22Rv1 (cell line): ENCODE measurements around the gene MAN2A1.
"Not testable (repeated sequence)": the region's sequence is repeated elsewhere in the genome, so short reads cannot be mapped to it uniquely, and the experiment has no call there.

Experiments used
- H3K27ac ChIP-seq: fragments of 450-650 bp; 2 replicates; pipeline ENCODE4 v1.5.1; 2017
- CTCF ChIP-seq: fragments of 450-650 bp; IDR thresholded peaks from 2 replicates; pipeline ENCODE4 v1.5.1; 2017; ENCODE audit warnings: mild to moderate bottlenecking
- ZFX ChIP-seq: fragments of 450-650 bp; IDR thresholded peaks from 2 replicates; pipeline ENCODE4 v1.6.1; 2017; ENCODE audit warnings: antibody characterized with exemption, borderline replicate concordance

The MAN2A1 gene

GRCh38 chr5:109888989-109889388, 199.3 kb downstream of the MAN2A1 start:
- H3K27ac ChIP-seq: no peak overlapping the region
- TF ChIP-seq ZFX: no peak

- H3K27ac ChIP-seq: not testable (repeated sequence)
These were observed 203.5 kb downstream of the MAN2A1 start for GRCh38 chr5:109893271-109893670.

DNA sequence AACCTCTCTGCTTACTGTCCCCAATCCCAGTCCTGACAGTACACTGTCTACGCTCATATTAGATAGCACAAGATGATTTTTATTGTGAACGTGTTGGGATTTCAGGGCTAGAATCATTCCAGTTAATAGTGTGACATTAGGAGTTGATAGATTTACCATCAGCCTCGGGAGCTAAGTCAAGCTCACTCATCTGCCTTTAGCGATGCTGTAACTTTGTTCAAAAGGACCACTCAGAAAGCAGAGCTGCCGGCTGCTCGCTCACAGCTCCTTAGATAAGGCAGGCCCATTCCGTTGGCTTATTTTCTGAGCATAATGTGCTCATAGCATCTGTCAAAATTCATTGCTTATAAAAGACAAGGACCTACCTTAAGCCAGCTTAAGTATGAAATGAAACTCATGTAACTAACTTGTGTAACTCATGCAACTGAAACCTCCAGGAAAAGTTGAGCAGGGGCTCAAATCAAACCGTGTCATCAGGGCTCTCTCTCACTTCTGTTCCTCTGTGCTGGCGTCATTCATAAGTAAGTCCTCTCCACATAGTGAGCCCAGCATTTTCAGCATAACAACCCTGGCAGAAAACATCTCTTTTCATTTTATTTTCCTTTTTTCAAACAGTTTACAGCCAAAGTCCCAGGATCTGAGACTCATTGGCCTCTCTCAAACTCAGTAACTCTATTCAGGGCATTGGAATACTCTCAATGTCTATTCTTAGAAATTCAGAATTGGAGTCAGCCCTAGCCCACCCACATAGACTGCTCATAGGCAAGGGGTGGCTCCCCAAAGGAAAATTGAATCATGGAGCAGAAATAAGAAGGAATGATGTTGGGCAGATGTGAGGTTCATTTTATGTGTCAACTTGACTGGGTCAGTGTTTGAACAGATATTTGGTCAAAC, 208.8 kb downstream of the MAN2A1 start:
- H3K27ac ChIP-seq: no peak overlapping the region
- TF ChIP-seq CTCF: no peak
- TF ChIP-seq ZFX: no peak

DNA sequence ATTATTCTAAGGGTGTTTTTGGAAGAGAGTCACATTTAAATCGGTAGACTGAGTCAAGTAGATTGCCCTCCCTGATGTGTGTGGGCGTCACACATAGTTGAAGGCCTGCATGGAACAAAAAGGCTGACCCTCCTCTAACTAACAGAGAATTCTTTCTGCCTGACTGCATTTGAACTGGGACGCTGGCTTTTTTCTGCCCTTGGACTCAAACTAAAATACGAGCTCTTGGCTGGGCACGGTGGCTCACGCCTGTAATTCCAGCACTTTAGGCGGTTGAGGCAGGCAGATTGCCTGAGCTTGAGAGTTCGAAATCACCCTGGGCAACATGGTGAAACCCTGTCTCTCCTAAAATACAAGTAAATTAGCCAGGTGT, 209.4 kb downstream of the MAN2A1 start:
- TF ChIP-seq ZFX: no peak
- no peak for TF ChIP-seq CTCF

GRCh38 chr5:109900461-109900860, 210.7 kb downstream of the MAN2A1 start:
- TF ChIP-seq CTCF (no peak), ZFX (no peak)
- H3K27ac ChIP-seq: peak overlapping the region; percentile 78

More for the DNA sequence above, 209.4 kb downstream of the MAN2A1 start:
- H3K27ac ChIP-seq: no peak overlapping the region

GRCh38 chr5:109900911-109901627, 211.3 kb downstream of the MAN2A1 start:
- H3K27ac ChIP-seq: peak overlapping the region; percentile 78
- TF ChIP-seq ZFX (no peak), CTCF (no peak)

DNA sequence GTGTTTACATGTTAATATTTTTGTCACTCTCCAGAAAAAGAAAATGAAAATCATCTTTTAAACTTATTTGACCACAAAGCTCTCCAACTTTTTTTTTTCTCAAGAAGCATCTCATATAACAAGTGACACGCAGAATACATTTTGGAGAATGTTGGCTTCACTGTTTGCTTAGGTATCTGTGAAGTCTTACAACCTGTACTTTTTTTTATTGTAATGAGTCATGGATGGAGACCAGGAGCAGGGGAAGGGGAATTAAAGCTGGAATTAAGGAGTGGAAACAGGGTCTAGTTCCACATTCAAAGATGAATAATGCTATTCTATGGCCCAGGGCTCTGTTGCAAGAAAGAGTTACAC, 211.9 kb downstream of the MAN2A1 start:
- H3K27ac ChIP-seq: peak overlapping the region; percentile 78
- TF ChIP-seq CTCF (no peak), ZFX (no peak)

DNA sequence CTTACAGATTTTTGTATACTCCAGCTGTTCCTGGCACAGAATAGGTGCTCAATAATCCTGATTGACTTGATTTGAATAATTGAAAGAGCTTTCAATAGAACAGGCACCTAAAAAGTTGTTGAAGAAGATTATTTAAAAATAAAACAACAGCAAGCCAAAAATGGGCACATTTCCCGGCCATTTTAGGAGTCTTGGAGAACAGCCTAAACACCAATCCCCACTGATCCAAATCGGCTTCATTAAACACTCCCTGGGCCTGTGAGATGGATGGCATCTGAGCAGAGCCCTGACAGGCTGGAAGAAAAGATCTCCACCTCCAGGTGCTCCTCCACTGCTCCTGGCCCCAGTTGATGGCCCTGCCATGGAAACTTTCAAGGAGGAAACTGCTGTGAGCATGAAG, 213.3 kb downstream of the MAN2A1 start:
- H3K27ac ChIP-seq: no peak overlapping the region
- TF ChIP-seq CTCF (no peak), ZFX (no peak)
